ENCODE data around the gene XYLT2. TPM values are rescaled to one million over a fixed set of nuclear protein-coding genes. Genes with fewer than 3 reads are reported as not detected.

Gene XYLT2
- polyA plus RNA-seq, 2 of the 4 experiments (the other 2 are of a cell fraction) = 9.7 to 15.8 TPM

- Histone ChIP-seq H3K27ac (no peak overlapping the region), H3K4me3 (no peak overlapping the region), H3K4me1 (no peaks in the 10 kb centered on the region), H3K4me2 (no peak overlapping the region), H3K9me3 (no peaks in the 10 kb centered on the region)
- POLR2A ChIA-PET = no interaction called here
- TF ChIP-seq NFE2L2 (conservative IDR thresholded peaks at IDR 0.05; ENCODE audit: low read length) (no peak), RARB (CRISPR knock-in tag; IDR thresholded peaks at IDR 0.05) (no peak), JUNB (IDR thresholded peaks at IDR 0.05) (no peak), SREBF2 (IDR thresholded peaks at IDR 0.05) (no peak)
- WGBS (ENCODE audit: missing lambda C conversion rate) = 98% methylated on average over 12 of the region's 12 CpGs
- CTCF ChIA-PET = interaction anchor here (0.6 kb wide), 2 partner anchors 20 to 41 kb away, joined by 3 read pairs; partner anchors contain the start of gene LRRC59
- FAIRE-seq (no peak), ATAC-seq (no peak), DNase-seq (ENCODE audit: low read depth in 1 of 2, low spot score in 1 of 2) (no peak)
Measured at GRCh38 chr17:50356892-50357510, 11.1 kb downstream of the XYLT2 start.

- FAIRE-seq = no peak
Measured at GRCh38 chr17:50358177-50358576, 12.3 kb downstream of the XYLT2 start.

More at GRCh38 chr17:50358177-50358576, 12.3 kb downstream of the XYLT2 start:
- Histone ChIP-seq H3K4me3 (no peak overlapping the region), H3K4me1 (peaks cover 3% of the 10 kb centered on the region; the same call in 1 of the 3 replicates), H3K27ac (no peak overlapping the region), H3K4me2 (no peak overlapping the region), H3K9me3 (no peaks in the 10 kb centered on the region)
- TF ChIP-seq FOSB (CRISPR knock-in tag; IDR thresholded peaks at IDR 0.05) = no peak
- TF ChIP-seq HOXA7 (CRISPR knock-in tag; IDR thresholded peaks at IDR 0.05) = no peak
- TF ChIP-seq HEYL (CRISPR knock-in tag; IDR thresholded peaks at IDR 0.05) = no peak
- TF ChIP-seq ZC3H11A (IDR thresholded peaks at IDR 0.05) = no peak
- no peak for TF ChIP-seq FOXS1 (CRISPR knock-in tag; IDR thresholded peaks at IDR 0.05)
- no peak for TF ChIP-seq TP53 (CRISPR knock-in tag; IDR thresholded peaks at IDR 0.05)
- no peak for TF ChIP-seq ZSCAN20 (CRISPR knock-in tag; IDR thresholded peaks at IDR 0.05)
- TF ChIP-seq REST (IDR thresholded peaks at IDR 0.05) = no peak
- TF ChIP-seq RNF2 (IDR thresholded peaks at IDR 0.05; ENCODE audit: borderline replicate concordance, low read depth) = no peak
- TF ChIP-seq HMGXB4 (CRISPR knock-in tag; IDR thresholded peaks at IDR 0.05; ENCODE audit: borderline replicate concordance) = no peak
- no peak for TF ChIP-seq NFE2L2 (conservative IDR thresholded peaks at IDR 0.05; ENCODE audit: low read length)
- no peak for TF ChIP-seq PHF8 (IDR thresholded peaks at IDR 0.05; ENCODE audit: borderline replicate concordance, low read depth)
- TF ChIP-seq EHMT2 (IDR thresholded peaks at IDR 0.05; ENCODE audit: low read depth) = no peak
- TF ChIP-seq RAD21 (conservative IDR thresholded peaks at IDR 0.05 in 1 of 2, IDR thresholded peaks at IDR 0.05 in 1 of 2) = no peak
- TF ChIP-seq CHD4 (IDR thresholded peaks at IDR 0.05; ENCODE audit: borderline replicate concordance) = no peak
- POLR2A ChIA-PET = no interaction called here
- 92% methylated on average over 17 of the region's 17 CpGs for WGBS (ENCODE audit: missing lambda C conversion rate)
- no peak for DNase-seq (ENCODE audit: low read depth in 1 of 2, low spot score in 1 of 2)
- CTCF ChIA-PET = interaction anchor here (1.0 to 33.9 kb wide), 8 partner anchors 9 to 189 kb away, joined by 3 to 445 read pairs (median 14); partner anchors contain the start of genes EME1, LRRC59, MRPL27 and XYLT2
- ATAC-seq = no peak
